GM19455 (cell line): ENCODE data around the gene ADAM22.

ENCODE experiments used
- ATAC-seq: cut with Tn5 transposase; IDR thresholded peaks from one replicate; pipeline ENCODE4 v1.9.1; 2021; ENCODE audit not compliant: unreplicated experiment

ADAM22 gene

DNA sequence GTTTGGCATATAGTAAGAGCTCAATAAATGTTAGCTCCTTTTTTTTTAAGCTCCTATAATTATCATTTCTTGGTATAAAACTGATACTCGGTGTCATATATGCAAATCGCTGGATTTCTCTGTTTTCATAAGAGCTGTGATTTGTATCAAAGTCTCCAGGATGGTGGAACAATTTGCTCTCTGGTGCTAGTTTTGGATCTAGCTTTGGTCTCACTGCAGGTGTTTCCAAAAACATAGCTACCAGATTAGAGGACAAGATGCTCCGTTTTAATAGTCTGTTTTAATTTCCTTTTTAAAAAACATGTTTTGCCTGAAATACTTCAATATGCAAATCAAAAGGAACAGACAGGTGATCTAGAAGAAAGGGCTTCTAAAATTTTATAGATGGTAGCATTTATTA is 25.3 kb downstream of the ADAM22 start:
- no peak for ATAC-seq

DNA sequence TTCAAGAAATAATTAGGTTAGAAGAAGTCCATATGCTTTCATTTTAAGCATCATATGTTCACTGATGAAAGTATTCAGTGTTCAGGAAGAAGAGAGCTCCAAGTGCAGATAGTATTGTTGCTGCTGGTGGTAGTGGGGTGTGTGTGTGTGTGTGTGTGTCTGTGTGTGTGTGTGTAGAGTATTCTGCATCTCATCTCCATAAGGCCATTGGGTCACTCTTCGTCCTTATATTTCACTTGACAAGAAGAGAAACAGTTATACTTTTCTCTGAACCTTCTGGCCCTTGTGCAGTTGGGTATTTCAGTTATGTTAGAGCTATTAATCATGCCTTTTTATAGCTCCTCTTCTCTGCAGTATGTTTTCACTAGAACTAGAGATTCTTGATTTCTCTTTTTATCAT is 26.2 kb downstream of the ADAM22 start:
- ATAC-seq: no peak

DNA sequence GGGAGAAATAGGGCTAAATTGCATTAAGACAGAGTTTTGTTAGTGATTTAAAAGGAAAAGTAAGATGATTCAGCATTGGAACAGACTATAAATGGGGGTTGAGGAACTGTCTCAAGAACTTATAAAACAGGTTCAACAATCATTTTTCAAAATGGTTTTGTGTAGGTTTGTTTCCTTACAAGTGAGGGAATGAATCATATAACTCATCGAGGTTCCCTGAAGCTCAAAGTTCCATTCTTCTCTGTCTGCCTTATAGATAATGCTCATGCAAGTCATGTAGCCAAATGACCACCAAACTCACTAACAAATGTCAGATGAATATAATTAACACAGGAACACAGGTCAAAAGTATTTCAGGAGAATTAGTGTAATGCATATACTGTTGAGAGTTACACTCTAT is 27.7 kb downstream of the ADAM22 start:
- ATAC-seq: no peak

DNA sequence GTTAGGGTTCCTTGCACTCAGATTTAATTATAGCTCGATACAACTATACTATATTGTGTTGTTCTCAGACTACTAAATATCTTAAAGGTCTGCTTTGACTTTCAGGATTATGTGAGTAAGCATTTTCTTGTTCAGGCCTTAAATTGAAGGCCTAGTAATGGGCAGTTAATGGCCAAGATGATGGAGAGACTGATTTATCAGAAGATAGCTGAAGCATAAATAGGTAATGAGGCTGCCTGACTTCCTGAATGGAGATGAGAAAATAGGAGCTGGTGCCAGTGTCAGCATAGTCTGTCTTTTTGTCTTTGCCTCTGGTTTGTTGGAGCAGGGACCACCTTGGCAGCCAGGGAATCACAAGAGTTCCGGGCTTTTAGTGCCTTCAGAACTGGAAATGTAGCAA is 32.2 kb downstream of the ADAM22 start:
- no peak for ATAC-seq

DNA sequence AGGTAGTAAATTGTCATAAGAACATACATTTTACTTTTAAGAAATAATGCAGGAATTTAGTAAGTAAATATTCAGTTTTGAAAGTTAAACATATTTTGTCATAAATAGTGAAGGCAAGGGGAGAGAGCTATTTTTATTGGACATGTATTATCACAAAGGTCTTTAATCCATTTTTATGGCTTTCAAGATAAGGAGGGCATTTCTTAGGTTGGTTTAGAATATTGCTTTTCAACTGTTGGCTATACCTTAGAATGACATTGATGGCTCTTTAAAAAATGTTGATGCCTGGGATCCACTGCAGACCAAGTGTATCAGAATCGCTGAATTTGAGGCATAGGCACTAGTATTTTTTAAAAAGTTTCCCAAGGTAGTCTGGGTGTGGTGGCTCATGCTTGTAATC is 34.0 kb downstream of the ADAM22 start:
- ATAC-seq: no peak

DNA sequence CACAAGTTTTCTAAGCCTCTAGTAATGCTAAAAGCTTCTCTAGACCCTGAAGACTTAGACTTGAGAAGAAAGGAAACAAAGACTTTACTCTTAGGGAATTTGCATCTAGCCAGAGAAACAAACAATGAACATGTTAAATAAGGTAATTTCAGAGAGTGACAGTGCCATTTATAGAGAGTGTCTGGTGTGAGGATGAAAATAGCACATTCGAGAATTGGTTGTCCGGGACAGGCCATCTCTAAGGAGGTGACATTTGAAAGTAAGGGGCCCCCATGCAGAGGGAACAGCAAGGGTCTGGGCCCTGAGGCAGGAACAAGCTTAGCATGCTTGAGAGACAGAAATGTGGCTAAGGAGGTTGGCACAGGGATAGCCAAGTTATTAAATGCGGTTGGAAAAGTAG is 48.1 kb downstream of the ADAM22 start:
- ATAC-seq: no peak

DNA sequence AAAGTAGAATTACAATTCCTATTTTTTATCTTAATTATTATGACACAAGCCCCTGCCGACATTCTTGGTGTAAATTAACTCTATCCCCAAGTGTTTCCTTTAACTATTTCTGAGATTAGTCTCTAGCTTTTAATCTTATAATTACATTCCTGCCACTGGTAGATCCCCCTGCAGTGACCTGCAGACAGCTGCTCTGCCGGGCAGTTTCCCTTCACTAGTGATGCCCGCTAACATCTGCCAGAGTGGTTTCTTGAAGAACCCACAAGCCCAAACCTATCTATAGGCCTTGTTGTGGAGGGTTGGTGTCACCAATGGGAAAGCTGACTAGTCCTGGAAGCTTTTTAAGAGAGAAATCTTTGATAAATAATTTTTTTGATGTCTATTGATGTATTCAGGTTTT is 50.0 kb downstream of the ADAM22 start:
- ATAC-seq: no peak

DNA sequence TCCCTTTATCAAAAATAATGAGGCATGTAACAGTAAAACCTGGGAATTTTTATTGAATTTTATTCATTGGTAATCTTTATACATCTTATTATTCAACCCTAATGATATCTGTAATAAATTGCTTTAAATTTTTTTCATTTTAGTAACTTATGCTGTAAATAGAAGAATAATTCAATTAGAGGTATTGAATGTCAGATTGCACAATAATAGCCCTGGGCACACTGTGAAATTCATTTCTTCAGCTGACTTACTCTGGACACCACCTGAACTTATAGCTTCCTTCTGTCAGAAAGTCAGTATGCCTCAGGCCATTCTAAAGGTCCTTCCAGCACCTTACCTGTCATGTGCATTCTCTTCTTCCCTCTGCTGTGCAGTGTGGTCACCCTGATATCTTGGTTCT is 59.2 kb downstream of the ADAM22 start:
- no peak for ATAC-seq

DNA sequence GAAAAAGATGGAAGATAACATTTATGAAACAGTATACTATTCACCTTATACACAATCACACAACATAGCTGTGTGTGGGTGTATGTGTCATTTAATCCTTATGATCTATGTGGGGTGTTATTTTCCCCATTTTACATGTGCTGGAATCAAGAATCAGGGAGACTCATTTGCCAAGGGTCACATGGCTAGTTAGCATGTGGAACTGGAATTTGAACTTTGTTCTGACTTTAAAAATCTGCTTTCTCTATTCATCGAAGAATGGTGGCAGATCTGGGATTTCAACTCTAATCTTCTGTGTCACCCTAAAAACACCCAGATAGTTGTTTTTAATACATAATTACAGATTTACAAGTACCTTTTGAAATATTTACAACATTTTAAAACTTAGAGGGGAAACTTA is 65.2 kb downstream of the ADAM22 start:
- no peak for ATAC-seq

DNA sequence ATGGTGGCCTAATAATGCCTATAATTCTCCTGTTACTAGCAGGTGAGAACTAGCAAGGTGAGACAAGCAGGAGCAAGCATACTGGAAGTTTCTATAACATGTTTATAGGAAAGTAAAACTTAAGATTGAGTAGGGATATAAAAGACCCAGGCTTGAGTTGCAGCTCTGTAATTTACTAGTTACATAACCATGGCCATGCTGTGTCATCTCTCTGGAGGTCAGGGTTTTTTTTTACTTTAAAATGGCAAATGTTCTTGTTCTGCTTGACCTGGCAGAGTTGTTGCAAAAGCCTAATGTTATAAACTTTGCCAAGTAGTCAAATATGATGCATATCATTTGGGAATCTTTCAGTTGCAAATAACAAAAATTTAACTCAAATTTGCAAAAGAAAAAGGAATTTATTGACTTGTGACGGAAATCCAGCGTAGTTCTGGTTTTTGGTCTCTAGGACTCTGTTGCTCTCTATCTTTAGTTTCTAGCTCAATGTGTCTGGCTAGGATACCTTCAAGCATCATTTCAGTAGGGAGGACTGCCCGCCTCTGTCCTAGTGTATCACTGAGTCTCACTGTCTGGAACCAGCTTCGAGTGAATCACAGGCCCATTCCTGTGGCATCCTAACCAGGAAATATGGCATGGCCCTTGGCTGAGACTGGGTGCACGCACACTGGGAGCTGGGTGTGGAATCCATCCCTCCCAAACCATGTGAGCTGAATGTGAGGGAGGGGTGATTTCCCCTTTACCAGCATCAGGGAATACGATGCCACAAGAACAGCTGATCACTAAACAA is 67.9 kb downstream of the ADAM22 start:
- ATAC-seq: no peak

DNA sequence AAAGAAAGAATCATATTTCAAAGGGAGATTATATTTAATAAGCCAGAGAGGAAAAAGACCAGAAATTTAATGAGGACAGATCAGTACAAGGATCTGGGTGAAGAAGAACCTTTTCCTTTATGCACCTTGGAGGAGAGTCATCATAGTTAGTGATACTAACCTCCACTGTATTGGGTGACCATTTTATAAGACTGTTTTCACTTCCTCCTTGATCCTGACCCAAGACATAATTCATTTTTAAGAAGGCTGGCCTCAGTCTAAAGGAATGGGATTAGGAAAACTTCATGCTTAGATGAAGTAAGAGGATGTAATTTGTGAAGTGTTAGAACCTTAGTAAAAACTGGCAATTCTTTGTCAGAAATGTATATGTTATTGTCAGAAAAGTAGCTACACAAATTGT is 68.6 kb downstream of the ADAM22 start:
- no peak for ATAC-seq

DNA sequence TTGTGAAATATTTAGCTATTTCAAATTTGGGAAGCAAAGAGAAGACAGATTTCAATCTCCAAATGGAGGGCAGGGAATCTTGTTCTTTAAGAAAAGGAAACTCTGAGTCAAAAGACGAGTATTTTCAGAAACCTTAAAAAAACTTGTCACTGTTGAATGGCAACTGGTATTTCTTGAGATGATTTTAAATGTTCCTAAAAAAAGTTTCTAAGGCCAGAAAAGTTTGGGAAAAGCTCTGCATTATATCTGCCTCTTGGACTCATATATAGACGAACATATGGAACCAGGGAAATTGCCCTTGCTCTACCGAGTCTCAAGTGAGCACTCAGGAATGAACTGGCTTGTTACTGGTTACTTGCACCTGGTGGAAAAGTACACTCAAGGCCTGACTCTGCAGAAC is 69.5 kb downstream of the ADAM22 start:
- no peak for ATAC-seq

DNA sequence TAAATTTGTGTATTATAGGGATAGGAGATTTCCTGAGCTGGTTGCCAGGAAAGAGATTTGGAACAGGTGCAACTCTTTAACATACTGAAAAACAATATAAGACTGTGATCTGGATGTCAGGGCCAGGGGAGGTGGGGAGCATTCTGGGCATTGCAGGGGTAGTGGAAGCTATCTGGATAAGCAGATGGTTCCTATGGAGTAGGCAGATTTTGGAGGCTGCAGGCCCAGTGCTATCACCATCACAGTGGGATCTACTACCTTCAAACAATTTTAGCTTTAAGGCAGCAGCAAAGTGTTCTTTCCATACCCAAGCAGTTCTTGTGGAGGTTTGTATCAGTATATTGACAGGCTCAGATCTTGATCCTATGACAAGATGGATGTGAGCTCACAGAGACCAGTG is 71.1 kb downstream of the ADAM22 start:
- ATAC-seq: no peak

DNA sequence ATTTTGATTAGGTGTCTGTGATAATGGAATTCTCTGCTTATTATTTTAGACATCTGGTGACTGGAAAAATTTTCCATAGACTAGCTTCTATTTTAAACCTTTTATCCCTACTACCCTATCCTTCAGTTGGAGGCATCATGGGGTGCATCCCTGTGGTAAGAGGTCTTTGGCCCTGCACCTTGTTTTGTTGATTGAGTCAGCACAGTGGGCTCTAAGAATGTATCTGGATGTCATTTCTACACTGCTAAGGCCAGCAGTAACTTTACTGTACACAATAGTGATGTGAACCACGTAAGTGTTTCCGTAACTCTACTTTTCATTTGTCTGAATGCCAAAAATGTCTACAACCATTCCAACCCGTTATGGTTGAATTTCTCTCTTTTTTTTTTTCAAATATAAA is 75.6 kb downstream of the ADAM22 start:
- no peak for ATAC-seq

DNA sequence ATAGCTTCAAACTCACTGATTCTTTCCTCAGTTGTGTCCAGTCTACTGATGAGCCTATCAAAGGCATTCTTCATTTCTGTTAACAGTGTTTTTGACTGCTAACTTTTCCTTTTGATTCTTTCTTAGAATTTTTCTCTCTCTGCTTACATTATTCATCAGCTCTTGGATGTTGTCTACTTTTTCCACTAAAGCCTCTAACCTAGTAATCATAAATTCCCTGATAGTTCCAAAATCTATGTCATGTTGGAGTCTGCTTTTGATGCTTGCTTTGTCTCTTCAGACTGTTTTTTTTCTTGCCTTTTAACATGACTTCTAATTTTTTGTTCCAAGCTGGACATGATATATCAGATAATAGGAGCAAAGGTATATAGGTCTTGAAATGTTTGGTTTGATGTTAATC is 78.0 kb downstream of the ADAM22 start:
- no peak for ATAC-seq

DNA sequence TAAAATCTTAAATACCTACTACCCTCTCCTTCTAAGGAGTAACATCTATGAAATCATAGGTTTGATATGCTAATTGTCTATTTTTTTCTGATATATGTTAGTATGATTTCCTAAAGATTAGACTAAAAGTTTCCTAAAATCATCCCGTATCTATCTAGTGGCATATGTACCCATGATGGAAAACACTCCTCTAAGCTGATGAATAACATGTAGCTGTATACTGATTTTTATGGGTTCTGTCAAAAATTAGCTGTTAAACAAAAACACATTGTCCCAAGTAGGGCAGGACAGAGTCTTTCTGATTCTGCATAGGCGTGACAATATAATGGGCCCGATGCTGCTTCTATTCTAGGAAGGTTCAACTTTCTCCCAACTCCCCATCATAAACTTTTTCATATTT is 79.9 kb downstream of the ADAM22 start:
- ATAC-seq: no peak

DNA sequence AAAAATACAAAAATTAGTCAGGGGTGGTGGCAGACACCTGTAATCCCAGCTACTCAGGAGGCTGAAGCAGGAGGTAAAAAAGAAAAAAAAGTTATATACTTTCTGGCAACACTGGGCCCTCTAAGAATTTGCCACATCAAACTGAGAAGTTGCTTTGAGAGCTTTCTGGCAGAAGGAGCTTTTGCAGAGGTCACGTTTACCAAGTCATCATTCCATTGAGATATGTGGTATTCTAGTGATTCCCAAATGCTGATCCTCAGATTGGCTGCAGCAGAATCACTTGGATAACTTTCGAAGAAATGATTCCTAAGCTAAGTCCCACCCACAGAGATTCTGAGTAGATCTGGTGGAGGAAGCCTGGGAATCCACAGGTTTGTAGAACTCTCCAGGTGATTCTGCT is 80.5 kb downstream of the ADAM22 start:
- ATAC-seq: no peak

DNA sequence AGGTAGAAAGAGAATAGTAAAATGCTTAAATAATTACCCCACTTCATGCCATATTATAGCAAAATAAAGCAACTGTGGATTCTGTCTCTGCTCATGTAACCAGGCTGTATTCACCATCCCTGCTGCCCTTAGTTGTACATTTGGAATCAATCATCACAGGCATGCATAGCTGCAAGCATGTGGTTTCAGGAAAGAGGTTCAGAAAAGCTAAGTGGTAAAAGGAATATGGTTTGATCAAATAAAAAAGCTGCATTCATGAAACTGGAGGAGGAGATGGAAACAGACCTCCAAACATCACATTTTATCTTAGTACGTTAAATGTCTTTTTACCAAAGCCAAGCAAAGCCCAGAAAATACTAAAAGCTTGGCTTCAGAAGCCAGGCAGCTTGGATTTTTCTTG is 81.3 kb downstream of the ADAM22 start:
- no peak for ATAC-seq

DNA sequence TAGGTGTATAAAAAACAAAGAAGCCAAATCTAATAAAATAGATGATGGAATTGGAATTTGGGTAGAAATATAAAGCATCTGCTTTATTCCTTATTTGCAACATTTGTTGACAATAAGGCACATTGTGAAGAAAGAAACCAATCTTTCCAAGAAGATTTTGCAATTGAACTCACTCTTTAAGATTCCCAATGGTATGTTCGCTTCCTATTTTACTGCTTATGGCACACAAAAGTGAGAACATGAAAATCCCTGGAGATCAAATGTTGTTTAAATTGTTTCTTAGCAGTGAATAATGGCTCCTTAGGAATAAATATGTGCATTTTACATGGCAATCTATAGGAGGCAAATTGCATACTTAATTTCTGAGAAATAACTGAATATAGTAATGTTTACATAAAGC is 84.5 kb downstream of the ADAM22 start:
- no peak for ATAC-seq

DNA sequence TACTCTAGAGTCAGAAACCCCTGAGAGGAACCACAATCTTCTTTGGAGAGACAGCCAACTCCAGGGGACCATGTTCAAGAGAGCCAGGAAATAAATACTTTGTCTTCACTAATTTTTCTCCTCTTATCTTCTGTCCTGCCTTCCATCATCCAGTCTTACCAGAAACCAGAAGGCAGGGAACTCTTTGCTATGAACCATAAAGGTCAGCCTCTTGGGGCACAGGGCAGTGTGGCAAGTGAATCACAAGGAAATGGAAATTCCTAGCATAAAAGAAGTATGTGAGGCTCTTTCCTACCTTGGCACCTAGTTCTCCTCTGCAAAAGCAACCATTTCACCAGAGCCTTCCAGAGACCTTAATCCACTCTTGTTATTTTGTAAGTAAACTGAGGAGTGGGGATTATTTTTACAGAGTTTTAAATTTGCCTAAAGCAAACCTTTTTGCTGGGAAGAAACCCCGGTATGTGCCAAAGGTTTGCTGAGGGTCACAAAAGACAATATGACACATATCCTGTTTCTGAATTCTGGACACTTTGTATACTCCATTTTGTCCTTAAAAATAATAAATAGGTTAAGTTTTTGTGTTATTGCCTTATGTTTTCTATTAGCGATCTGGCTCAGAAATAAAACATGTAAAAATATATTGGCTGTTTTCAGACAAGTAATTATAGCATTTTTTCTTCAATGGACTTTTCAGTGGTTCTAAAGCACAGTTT is 87.1 kb downstream of the ADAM22 start:
- ATAC-seq: no peak

DNA sequence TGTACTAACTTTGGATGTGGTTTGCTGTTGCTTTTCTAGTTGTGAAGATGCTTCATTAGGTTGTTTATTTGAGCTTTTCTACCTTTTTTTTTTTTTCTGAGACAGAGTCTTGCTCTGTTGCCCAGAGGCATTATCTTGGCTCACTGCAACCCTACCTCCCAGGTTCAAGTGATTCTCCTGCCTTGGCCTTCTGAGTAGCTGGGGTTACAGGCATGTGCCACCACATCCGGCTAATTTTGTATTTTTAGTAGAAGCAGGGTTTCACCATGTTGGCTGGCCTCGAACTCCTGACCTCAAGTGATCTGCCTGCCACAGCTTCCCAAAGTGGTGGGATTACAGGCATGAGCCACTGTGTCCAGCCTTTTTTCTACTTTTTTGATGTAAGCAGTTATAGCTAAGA is 93.7 kb downstream of the ADAM22 start:
- ATAC-seq: no peak

DNA sequence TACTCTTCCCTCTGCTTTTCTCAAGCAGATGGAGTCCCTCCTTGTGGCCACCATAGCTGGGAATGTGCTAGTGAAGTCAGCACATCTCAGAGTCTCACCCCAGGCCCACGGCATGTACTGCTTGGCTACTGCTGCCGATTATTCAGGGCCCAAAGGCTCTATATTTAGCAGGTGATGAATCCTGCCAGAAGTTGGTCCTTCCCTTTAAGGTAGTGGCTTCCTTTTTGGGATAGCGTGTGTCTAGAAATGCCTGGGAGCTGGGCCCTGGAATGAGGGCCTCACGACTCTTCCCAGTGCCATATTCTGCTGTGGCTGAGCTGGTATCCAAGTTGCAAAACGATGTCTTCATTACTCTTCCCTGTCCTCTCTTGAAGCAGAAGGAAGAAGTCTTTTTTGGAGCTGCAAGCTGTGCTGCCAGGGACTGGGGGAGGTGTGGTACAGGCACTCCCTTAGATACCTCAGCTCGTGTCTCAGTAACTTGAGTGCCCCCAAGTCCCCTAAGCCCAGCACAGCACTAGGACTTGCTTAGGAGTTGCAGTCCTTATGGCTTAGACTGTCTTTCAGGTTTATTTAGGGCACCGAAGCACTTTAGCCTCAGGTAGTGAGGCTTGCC is 100.1 kb downstream of the ADAM22 start:
- ATAC-seq: no peak
